Lower lobe of right lung (tissue), 2 donors: Measurements from ENCODE around the gene NCOA7. TPM values are rescaled to one million over a fixed set of nuclear protein-coding genes. Genes with fewer than 3 reads are reported as not detected.
"Not testable (repeated sequence)": the region's sequence is repeated elsewhere in the genome, so short reads cannot be mapped to it uniquely, and the experiment has no call there.

Experiments
- ATAC-seq, 2 donors: fragments of 200-7000 bp; cut with Tn5 transposase; one replicate each; pipeline ENCODE4 v1.9.1; 2020 to 2022; ENCODE audit warnings: mild to moderate bottlenecking in 2 of 2, moderate library complexity in 2 of 2
- DNase-seq: peaks from one replicate; pipeline ENCODE4 v3.0.0-alpha.2; 2020
- H3K27ac ChIP-seq: fragments of 200-600 bp; one replicate; pipeline ENCODE4 v1.8.0; 2022
- H3K27me3 ChIP-seq: fragments of 200-600 bp; one replicate; pipeline ENCODE4 v1.8.0; 2022; ENCODE audit warnings: low read depth
- H3K36me3 ChIP-seq: fragments of 200-600 bp; one replicate; pipeline ENCODE4 v1.8.0; 2022; ENCODE audit warnings: mild to moderate bottlenecking
- H3K4me1 ChIP-seq: fragments of 200-600 bp; one replicate; pipeline ENCODE4 v1.8.0; 2022
- H3K4me3 ChIP-seq: fragments of 200-600 bp; one replicate; pipeline ENCODE4 v1.8.0; 2022; ENCODE audit warnings: mild to moderate bottlenecking
- H3K9me3 ChIP-seq: fragments of 200-600 bp; one replicate; pipeline ENCODE4 v1.8.0; 2022
- CTCF ChIP-seq: fragments of 200-600 bp; IDR thresholded peaks from one replicate; pipeline ENCODE4 v1.8.0; 2022; ENCODE audit warnings: antibody characterized with exemption, mild to moderate bottlenecking
- intact Hi-C: fragments of 100-400 bp; cut with DNase I; formaldehyde crosslinking; loops from one replicate; pipeline ENCODE4 v1.11.0; 2022
- total RNA-seq: library from RNA; stranded (reverse); fragmentation: NEBNext Ultra II Directional; extraction: Animal tissue kit (Norgen Biotek cat#: 25700); gene quantifications from one replicate; pipeline ENCODE4 v1.2.1, GENCODE V29; 2021
- donor health status: DM: no; HTN: yes; CAD: no; lungs with severe emphysema.

The NCOA7 gene
- total RNA-seq, 1 donor from 2014 or later: 64.4 TPM

DNA sequence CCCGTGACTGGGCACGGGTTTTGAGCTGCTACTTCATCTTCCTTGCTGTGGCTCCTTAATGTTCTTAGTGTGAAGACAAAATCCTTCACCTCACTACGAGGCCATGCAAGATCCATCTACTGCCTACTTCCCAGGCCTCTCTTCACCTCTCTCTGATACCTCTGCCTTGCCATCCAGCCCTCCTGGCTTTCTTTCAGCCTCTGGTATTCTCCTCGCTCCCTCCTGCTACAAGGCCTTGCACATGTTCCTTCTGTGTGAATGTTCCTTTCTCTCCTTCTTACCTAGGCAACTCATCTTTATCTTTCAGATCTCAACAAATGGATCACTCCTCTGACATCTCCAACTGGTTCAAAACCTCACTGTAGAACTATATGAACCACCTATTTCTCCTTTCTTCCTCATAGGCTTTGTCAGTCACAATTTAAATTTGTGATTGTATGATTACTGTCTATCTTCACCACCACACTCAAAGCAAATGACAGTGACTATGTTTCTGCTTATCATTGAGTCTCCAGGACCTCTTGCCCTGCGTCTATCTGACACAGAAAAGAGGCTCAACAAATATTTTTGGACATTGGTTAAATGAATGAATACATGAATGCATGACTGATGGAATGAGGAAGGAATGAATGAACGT, 21.5 kb upstream of the NCOA7 start:
- ATAC-seq: no peak
- Histone ChIP-seq H3K9me3 (no peaks in the 10 kb centered on the region), H3K36me3 (no peaks in the 10 kb centered on the region), H3K27ac (no peak overlapping the region), H3K27me3 (no peaks in the 10 kb centered on the region), H3K4me1 (no peaks in the 10 kb centered on the region), H3K4me3 (no peak overlapping the region)
- no peak for TF ChIP-seq CTCF
- no peak for DNase-seq
- intact Hi-C loops: no loop called here

DNA sequence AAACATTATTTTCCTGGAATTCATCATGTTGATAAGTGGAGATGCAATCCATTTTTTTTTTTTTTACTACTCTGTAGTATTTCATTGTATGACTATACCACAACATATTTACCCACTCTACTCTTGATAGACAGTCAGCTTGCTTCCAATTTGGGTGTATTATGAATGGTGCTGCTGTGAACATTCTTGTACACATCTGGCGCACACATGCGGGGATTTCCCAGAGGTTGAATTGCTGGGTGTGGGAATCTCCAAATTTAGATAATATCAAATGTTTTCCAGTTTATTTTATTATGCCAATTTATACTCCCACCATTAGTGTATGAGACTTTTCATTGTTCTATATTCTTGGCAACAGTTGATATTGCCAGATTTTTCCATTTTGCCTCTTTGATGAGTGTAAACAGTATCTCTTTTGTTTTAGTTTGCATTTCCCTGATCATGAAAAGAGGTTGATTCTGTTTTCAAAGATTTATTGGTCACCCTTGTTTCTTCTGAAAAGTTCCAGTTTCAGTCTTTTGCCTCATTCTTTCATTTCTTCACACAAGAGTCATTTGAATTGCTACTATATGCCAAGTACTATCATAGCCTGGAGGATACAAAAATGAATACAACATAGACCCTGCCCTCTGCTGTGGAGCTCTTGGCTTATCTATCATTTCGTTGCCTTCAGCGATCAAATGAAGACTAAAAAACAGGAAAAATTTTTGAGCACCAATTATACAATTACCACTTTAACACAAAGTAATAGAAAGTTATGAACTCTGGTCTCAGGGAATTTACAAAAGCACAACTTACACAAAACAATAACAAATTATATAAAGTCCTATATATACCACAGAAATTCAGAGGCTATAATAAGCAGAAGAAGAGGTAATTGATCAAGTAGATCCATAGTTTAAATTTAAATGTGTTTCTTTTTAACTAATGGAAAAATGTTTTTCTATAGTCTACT, 17.1 kb upstream of the NCOA7 start:
- no peak overlapping the region for H3K4me3 ChIP-seq
- H3K4me1 ChIP-seq: no peaks in the 10 kb centered on the region
- no peaks in the 10 kb centered on the region for H3K36me3 ChIP-seq
- DNase-seq (no peak), ATAC-seq (no peak)
- no peaks in the 10 kb centered on the region for H3K9me3 ChIP-seq
- H3K27ac ChIP-seq: no peak overlapping the region
- TF ChIP-seq CTCF: no peak
- intact Hi-C loops: no loop called here
- H3K27me3 ChIP-seq: no peaks in the 10 kb centered on the region

DNA sequence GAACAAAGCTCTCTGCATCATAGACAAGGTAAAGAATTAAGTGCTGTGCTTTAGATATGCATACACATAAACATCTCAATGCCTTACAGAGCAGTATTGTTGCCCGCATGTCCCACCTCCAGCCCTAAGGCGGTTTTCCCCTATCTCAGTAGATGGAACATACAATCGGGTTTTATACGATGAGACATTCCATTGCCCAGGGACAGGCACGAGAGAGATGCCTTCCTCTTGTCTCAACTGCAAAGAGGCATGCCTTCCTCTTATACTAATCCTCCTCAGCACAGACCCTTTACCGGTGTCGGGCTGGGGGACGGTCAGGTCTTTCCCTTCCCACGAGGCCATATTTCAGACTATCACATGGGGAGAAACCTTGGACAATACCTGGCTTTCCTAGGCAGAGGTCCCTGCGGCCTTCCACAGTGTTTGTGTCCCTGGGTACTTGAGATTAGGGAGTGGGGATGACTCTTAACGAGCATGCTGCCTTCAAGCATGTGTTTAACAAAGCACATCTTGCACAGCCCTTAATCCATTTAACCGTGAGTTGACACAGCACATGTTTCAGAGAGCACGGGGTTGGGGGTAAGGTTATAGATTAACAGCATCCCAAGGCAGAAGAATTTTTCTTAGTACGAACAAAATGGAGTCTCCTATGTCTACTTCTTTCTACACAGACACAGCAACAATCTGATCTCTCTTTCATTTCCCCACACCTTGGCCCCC, 14.5 kb upstream of the NCOA7 start:
- H3K9me3 ChIP-seq, ATAC-seq, intact Hi-C loops, H3K27ac ChIP-seq, H3K4me1 ChIP-seq, H3K36me3 ChIP-seq, H3K27me3 ChIP-seq, H3K4me3 ChIP-seq, DNase-seq: not testable (repeated sequence)

- DNase-seq (peak; percentile 80), ATAC-seq (peak; percentile 97)
- H3K27me3 ChIP-seq: no peaks in the 10 kb centered on the region
- H3K4me3 ChIP-seq: peak overlapping the region; percentile 66
- H3K4me1 ChIP-seq: peaks cover 9% of the 10 kb centered on the region
- intact Hi-C loops: no loop called here
- H3K9me3 ChIP-seq: no peaks in the 10 kb centered on the region
- H3K27ac ChIP-seq: peak overlapping the region; percentile 95
- peak; percentile 29 for TF ChIP-seq CTCF
- no peaks in the 10 kb centered on the region for H3K36me3 ChIP-seq
These were observed 10.7 kb upstream of the NCOA7 start for GRCh38 chr6:125779924-125780539.

GRCh38 chr6:125780540-125781313, 10.0 kb upstream of the NCOA7 start:
- Histone ChIP-seq H3K27me3 (no peaks in the 10 kb centered on the region), H3K4me3 (peak overlapping the region; percentile 66), H3K27ac (peak overlapping the region; percentile 95), H3K36me3 (no peaks in the 10 kb centered on the region), H3K4me1 (peaks cover 9% of the 10 kb centered on the region), H3K9me3 (no peaks in the 10 kb centered on the region)
- peak; percentile 88 to 89 for ATAC-seq
- peak; percentile 59 for DNase-seq
- intact Hi-C loops: no loop called here
- no peak for TF ChIP-seq CTCF
